NOMO-1 treated with dmso at 0.1 percent for 144 hours (cell line): ENCODE measurements around the gene ELK4.

ENCODE experiments used
- DNase-seq: peaks from one replicate; lab custom pipeline; 2025; ENCODE audit not compliant: unreplicated experiment; lab: John Stamatoyannopoulos, UW

Gene ELK4

GRCh38 chr1:205631010-205631767 lies 622 bp downstream of the ELK4 start:
- peak; percentile 85 for DNase-seq

GRCh38 chr1:205630651-205631009 lies 1.2 kb downstream of the ELK4 start:
- DNase-seq: no peak

DNA sequence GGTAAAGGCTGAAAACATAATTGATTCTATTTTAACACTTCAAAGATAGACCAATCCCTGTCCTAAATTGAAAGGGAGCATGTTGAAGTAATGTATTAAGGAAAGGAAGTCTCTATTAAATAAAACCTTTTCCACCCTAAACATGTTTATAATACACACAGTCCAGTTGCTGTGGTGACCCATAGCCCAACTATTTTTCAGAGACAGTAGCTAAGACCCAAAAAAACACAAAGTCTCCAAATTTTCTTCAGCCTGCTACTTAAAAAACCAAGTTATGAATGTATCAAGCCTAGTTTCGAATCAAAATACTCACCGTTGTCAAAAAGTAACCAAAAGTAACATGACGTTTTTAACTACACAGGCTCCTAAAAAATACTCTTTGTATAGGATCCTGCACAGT lies 1.6 kb downstream of the ELK4 start:
- no peak for DNase-seq

DNA sequence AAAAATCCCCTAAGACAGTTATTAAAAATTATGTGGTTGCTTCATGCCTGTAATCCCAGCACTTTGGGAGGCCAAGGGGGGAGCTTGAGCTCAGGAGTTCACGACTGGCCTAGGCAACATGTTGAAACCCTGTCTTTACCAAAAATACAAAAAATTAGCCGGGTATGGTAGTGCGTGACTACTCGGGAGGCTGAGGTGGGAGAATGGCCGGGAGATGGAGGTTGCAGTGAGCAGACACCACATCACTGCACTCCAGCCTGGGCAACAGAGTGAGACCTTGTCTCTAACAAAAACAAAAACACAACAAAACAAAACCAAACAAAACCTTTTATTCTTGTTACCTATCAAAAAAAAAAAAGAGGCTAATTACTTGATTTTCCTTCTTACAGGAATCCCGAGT lies 2.1 kb downstream of the ELK4 start:
- DNase-seq: no peak

DNA sequence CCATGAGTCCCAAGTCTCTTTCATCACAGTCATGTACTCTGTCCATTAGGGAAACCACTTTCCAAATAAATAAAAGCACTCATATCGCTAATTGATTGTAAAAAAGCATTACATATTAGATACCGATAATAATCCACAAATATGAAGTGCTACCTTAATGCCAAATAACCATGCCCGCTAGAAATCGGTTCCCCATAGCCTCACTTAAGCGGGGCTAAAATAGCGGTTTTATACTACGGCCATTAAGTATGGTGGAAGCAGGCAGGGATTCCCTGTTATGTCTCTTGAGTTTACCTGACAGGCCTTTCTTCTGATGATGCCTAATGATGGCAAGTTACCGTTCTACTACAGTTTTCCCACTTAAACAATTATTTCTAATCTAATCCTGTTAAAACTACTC lies 3.9 kb downstream of the ELK4 start:
- no peak for DNase-seq

DNA sequence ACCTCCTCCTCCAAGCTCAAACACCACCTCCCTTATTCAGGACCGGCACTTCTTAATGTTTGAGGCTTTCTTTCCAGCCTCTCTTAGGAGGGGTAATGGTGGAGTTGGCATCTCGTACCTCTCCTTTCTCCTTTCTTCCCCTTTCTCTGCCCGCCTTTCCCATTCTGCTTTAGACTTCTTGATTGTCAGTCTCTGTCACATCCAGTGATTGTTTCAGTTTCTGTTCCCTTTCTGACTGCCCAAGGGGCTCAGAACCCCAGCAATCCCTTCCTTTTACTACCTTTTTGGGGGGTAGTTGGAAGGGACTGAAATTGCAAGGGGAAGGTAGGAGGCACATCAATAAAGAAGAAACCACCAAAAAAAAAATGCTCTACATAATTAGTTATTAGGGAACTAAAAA lies 5.6 kb downstream of the ELK4 start:
- peak; percentile 64 for DNase-seq

DNA sequence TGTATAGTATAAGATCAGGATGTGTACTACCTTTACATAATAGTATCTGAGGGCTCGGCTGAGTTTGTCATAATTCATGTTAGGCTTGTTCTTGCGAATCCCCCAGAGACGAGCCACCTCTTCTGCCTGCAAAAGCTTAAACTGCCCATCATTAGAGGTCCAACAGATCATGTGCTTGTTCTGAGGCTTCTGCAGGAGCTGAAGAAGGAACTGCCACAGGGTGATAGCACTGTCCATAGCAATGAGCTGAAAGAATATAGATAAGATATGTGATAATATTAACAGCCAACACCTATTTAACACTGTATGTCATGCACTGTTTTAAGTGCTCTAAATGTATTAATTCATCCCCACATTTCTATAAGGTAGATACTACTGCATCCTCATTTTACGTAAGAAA lies 8.2 kb downstream of the ELK4 start:
- DNase-seq: no peak

GRCh38 chr1:205620269-205620668 lies 11.5 kb downstream of the ELK4 start:
- no peak for DNase-seq

DNA sequence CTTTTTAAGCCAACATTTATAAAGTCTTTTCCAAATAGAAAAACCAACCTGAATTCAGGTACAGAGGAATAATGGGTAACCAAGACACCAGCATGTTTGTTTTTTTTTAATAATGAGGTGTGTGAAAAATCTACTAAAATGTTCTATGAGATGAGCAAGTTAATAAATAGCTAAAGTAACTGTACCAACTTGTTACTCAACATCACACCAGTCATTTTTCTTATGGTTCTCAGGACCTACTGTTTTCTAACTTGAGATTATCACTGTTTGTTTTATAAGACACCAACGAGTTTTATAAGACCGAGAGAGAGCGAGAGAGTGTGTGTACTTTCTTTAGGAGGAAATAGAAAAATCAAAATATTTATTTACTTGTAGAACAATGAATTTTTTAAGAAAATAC lies 12.4 kb downstream of the ELK4 start:
- no peak for DNase-seq

DNA sequence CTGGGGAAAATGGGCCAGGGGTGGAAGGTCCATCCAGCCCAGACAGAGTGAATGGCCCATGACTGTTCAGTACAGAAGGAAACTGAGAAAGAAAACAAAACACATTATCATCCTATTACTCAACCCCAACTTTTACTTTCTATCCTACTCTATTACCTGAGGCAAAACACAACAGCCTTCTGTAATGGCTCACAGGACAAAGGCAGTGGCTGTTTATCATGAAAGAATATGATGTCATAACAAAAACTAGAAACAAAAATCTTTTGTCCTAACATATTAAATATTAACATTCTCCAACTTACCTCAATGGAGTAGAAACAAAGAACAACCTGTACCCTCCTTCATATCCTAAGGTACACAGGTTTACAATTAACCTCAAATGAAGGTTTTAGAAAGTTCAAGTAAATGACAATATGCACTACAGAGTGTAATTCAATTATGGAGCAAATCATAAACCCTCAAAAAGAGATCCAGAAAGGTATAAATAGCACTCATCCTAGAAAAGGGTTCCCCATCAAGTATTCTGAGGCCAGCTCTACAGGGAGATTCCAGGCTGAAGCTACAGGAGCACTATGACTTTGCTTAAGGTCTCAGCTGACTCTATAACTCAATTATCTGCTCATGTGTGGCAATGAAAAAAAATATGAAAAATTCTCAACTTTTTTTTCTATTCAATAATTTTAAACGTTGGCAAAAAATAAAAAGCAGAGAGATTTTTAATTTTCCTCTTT lies 15.1 kb downstream of the ELK4 start:
- no peak for DNase-seq

GRCh38 chr1:205615789-205616188 lies 16.0 kb downstream of the ELK4 start:
- DNase-seq: no peak

DNA sequence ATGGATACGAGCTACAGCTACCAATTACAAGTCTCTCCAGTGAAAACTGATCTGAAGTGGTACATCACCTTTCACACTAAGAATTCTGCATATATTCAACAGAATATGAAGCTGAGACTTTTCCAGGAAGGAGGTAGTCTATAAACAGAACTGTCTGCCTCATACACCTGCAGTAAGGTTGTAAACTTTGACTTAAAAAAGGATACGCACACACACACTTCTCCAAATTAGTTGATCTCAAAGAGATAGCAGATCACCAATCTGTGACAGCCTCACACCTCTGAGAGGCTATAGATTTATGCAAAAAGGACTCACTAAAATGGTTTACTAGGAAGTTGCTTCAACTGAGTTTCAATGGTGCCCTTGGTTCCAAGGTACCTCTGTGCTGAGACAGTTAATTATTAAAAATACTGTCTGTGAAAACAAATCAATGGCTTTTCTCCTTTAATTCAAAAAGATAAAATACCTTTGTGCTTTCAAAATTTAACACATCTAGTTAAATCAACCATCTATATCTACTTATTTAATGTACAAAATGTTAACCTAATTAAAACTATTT lies 17.9 kb downstream of the ELK4 start:
- DNase-seq: no peak

DNA sequence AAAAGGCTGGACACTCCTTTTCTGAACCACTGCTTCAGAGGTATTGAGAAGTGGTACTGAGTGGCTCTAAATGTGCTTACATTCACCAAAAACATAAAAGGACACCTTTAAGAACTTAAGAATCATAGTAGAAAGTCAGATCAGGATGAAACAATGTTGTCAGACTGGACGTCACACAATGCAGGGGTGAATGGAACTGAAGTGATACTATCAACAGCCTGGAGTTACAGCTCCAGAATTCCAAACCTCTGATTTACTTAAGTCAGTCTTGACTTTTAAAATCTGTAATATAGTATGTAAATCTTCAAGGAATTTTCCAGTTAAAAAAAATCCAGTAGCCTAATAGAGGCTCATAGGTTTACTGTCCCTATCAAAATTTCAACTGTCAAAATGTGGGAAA lies 19.3 kb downstream of the ELK4 start:
- no peak for DNase-seq

DNA sequence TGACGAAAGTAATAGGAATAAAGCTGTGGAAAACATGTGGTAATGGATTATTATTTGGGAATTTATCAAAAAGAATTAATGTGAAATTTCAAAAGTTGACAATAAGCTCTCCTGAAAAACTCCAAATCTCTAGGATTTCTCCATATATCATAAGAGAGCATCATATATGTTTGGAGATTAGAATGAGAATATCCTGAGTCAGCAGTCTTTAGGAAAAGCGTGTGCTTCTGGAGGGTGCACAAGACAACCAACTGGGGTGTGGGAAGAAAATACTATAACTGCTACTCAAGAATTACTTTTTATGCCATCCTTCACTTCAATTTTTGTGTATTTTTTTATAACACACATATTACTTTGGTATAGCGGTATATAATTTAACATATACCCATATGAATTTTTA lies 19.7 kb downstream of the ELK4 start:
- DNase-seq: no peak

GRCh38 chr1:205610901-205611466 lies 20.8 kb downstream of the ELK4 start:
- DNase-seq: no peak

DNA sequence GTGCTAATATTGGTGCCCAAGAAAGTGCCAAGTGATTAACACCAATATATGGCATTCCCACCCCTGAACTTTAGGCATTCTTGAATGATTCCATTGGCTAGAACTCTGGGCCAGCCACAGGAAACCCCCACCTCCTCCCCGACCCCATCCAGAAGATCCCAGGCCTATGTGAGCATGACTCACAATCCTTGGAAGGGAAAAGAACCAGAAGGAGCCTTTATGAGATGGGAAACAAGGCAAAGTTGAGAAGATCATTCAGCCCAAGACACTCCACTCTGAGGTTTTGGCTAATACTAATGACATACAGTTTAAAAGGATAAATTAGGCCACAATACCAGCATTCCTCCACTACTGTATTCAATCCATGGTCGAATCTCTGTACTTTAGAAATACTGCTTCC lies 21.8 kb downstream of the ELK4 start:
- DNase-seq: no peak

DNA sequence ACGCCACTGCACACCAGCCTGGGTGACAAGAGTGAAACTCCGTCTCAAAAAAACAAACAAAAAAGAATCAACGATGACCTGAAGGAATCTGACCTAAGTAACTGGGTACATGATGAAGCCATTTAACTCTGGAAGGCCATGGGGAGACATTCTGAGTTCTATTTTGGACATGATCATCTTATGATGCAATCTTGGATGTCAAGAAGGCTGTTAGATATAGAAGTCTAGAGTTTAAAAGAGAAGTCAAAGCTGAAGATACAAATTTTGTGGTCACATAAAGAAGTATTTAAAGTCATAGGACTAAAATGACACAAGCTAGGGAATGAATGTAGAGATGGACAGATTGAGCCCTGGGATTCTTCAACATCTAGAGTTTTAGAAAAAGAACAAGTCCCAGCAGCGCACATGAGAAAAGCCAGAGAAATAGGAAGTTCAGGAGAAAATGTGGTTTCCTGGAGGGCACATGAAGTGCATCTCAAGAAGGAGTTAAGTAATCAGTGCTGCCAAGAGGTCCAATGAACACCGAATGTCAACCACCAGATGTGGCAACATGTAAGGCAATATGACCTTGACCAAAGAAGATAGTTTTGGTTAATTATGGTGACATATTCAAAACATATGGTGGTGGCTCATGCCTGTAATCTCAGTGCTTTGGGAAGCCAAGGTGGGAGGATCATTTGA lies 26.8 kb downstream of the ELK4 start:
- DNase-seq: peak; percentile 82

DNA sequence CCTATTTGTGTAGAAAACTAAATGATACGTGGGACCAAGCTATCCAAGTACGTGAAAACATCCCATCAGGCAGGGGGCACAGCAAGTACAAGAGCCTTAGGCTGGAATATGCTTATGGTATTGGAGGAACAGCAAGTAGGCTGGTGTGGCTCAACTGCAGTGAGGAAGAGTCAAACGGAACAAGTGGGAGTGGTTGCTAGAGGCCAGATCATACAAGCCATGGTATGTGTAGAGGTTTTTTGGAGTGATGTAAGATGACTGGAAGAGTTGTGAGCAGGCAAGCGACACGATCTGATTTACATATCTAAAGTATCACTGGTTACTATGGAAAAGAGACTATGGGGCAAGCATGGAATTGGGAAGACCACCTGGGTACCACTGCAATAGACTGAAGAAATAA lies 27.8 kb downstream of the ELK4 start:
- no peak for DNase-seq

DNA sequence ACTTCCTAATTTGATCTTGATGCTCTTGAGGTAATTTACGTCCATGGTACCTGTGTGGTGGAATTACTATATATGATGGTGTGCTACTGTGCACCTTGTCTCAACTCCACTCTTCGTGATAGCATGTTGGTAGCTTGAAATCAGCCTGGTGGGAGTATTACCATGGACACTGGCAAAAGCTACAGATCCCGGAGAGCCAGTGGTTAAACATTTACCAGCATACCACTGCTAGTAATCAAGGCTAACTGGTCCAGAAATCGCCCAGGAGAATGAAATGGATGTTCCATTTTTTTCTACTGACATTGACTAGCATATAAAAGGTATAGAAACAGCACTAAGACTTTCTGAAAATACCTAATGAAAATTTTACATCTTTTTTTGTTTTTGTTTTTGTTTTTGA lies 30.6 kb downstream of the ELK4 start:
- no peak for DNase-seq

DNA sequence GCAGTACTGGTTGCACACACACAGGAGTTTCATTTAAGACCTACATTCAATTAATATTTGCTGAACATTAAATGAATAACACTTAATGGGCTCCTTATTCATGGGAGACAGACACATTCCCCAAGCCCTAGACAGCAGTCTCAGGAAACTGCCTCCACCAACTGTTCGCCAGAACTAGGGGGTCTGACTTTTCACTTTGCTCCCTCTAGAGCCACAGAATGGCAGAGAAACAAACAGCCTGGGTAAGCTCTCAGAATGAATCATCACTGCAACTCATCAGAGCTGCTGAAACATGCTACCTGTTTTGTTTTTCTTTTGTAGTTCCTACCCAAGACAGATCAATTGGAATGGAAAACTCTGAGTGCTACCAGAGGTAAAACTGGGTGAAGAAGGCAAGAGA lies 31.7 kb downstream of the ELK4 start:
- DNase-seq: no peak

DNA sequence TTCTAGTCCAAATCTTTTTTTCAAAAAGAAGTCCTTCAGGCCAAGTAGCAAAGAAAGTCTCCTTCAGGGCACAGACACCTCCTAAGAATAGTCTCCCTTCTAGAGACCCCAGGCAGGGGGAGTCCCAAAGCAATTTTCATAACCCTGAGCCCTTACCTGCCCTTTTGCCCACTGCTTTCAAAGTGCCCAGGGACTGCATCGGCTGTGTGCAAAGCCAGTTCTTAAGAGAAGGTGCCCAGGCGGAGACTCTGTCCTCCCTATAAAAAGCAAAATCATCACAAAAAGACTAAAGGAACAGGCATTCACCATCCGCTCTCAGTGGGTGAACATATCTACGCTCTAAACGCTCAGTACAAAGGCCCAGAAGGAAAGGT lies 32.2 kb downstream of the ELK4 start:
- no peak for DNase-seq
